GM12878 (cell line): Measurements from ENCODE around the gene PKP4. TPM values are rescaled to one million over a fixed set of nuclear protein-coding genes. Genes with fewer than 3 reads are reported as not detected.

Source experiments
- ATAC-seq: fragments of 200-7000 bp; cut with Tn5 transposase; 3 replicates; pipeline ENCODE4 v1.9.1; 2020; ENCODE audit warnings: mild to moderate bottlenecking, moderate library complexity
- BruUV-seq: library from RNA; stranded (reverse); fragments of 400-500 nt; replicated peaks from 2 replicates; lab custom pipeline; 2021; lab: Mats Ljungman, UMichigan
- CTCF ChIA-PET: fragments of 300-600 bp; sonication (Branson Sonifier 250); formaldehyde crosslinking; extraction: SDS; loops from one replicate; lab custom pipeline; 2021; ENCODE audit warnings: inconsistent platforms; lab: Yijun Ruan, JAX
- POLR2A ChIA-PET: fragments of 350-600 bp; formaldehyde crosslinking; extraction: SDS; loops from one replicate; lab custom pipeline; 2021; ENCODE audit warnings: inconsistent platforms; lab: Charles Lee
- RAD21 ChIA-PET: fragments of 300-600 bp; sonication (Branson Sonifier 250); formaldehyde crosslinking; loops from one replicate; lab custom pipeline; 2023; ENCODE audit warnings: antibody characterized with exemption; ENCODE audit not compliant: unreplicated experiment; lab: Charles Lee
- SMC1A ChIA-PET: fragments of 300-600 bp; sonication (Branson Sonifier 250); formaldehyde crosslinking; loops from one replicate; lab custom pipeline; 2023; ENCODE audit not compliant: unreplicated experiment, uncharacterized antibody; lab: Charles Lee
- DNase-seq: peaks from one replicate; pipeline ENCODE4 v3.0.0-alpha.2; 2011; ENCODE audit warnings: low read depth, low spot score
- FAIRE-seq: peaks from 3 replicates; lab custom pipeline; 2011; peaks lifted over from hg19 to GRCh38; lab: Jason Lieb, UNC
- H2AFZ ChIP-seq: 2 replicates; pipeline ENCODE4 v1.6.0; 2011; ENCODE audit warnings: low read depth, low read length, control low read depth; ENCODE audit not compliant: control insufficient read depth
- H3K27ac ChIP-seq: 2 replicates; pipeline ENCODE4 v1.5.1; 2011; ENCODE audit warnings: control low read depth; ENCODE audit not compliant: control insufficient read depth, insufficient read depth
- H3K27me3 ChIP-seq, 2 experiments: replicated peaks in 1 of 2; 2 replicates each; pipeline versions ENCODE4 v1.6.0 to v1.6.1; 2011; ENCODE audit warnings: low read length in 1 of 2; ENCODE audit not compliant: control insufficient read depth in 2 of 2, insufficient read depth in 2 of 2
- H3K36me3 ChIP-seq, 2 experiments: 2 replicates each; pipeline ENCODE4 v1.5.1; 2011; ENCODE audit warnings: low read length in 1 of 2; ENCODE audit not compliant: control insufficient read depth in 2 of 2, insufficient read depth in 2 of 2
- H3K4me1 ChIP-seq: 2 replicates; pipeline ENCODE4 v1.6.1; 2011; ENCODE audit warnings: mild to moderate bottlenecking, low read length, moderate library complexity, mixed read lengths; ENCODE audit not compliant: control insufficient read depth, insufficient read depth
- H3K4me2 ChIP-seq: 2 replicates; pipeline ENCODE4 v1.6.0; 2011; ENCODE audit warnings: control low read depth; ENCODE audit not compliant: control insufficient read depth, insufficient read depth
- H3K4me3 ChIP-seq: fragments of 200-600 bp; sonication (generic); 2 replicates; pipeline ENCODE4 v1.5.1; 2016
- H3K79me2 ChIP-seq: 2 replicates; pipeline ENCODE4 v1.6.0; 2011; ENCODE audit warnings: low read length; ENCODE audit not compliant: control insufficient read depth, insufficient read depth
- H3K9ac ChIP-seq: 2 replicates; pipeline ENCODE4 v1.8.0; 2011; ENCODE audit warnings: low read length, control low read depth, mixed read lengths; ENCODE audit not compliant: control insufficient read depth, insufficient read depth
- H3K9me3 ChIP-seq: replicated peaks from 3 replicates; pipeline ENCODE4 v1.5.1; 2011; ENCODE audit warnings: mild to moderate bottlenecking, low read length; ENCODE audit not compliant: control insufficient read depth, insufficient read depth
- H4K20me1 ChIP-seq: 2 replicates; pipeline ENCODE4 v1.6.0; 2011; ENCODE audit not compliant: control insufficient read depth, insufficient read depth
- REST ChIP-seq: IDR thresholded peaks from 2 replicates; pipeline ENCODE4 v1.6.1; 2012; ENCODE audit warnings: mild to moderate bottlenecking, low read depth, low read length
- RUNX3 ChIP-seq: IDR thresholded peaks from 2 replicates; pipeline ENCODE4 v1.6.1; 2012; ENCODE audit warnings: low read length, inconsistent platforms
- SPI1 ChIP-seq: IDR thresholded peaks from 2 replicates; pipeline ENCODE4 v1.6.1; 2011; ENCODE audit warnings: low read depth, mild to moderate bottlenecking, low read length, moderate library complexity, borderline replicate concordance; ENCODE audit not compliant: insufficient read depth
- USF1 ChIP-seq: IDR thresholded peaks from 2 replicates; pipeline ENCODE4 v1.6.1; 2011; ENCODE audit warnings: borderline replicate concordance, low read depth, mild to moderate bottlenecking, moderate library complexity, mixed read lengths, low read length; ENCODE audit not compliant: insufficient read depth; ENCODE audit errors: extremely low read length
- ZNF24 ChIP-seq: fragments of 450-650 bp; IDR thresholded peaks from 2 replicates; pipeline ENCODE4 v1.6.1; 2017; ENCODE audit warnings: antibody characterized with exemption, mild to moderate bottlenecking
- WGBS: methylation state at CpG from one replicate; pipeline ENCODE4 v1.1.6; 2016; ENCODE audit warnings: low lambda C conversion rate; ENCODE audit not compliant: insufficient replicate concordance, insufficient coverage; ENCODE audit errors: missing lambda C conversion rate; 5-methylcytosine and 5-hydroxymethylcytosine counted together
- in situ Hi-C: fragments of 300-500 bp; cut with MboI; formaldehyde crosslinking; loops from 9 replicates; pipeline ENCODE4 v1.14.3; 2018; ENCODE audit warnings: mixed read lengths
- intact Hi-C: fragments of 100-400 bp; cut with micrococcal nuclease; formaldehyde crosslinking; loops from one replicate; pipeline ENCODE4 v1.14.2; 2022; ENCODE audit not compliant: unreplicated experiment
- polyA plus RNA-seq, 11 experiments: library from polyadenylated mRNA; depleted of rRNA in 4 of 11; unstranded in 6 of 11; stranded (reverse) in 5 of 11; fragments of >200 nt; fragmentation: Nextera tagmentation in 4 of 11; fragmentation: Illumina TruSeq in 1 of 11; extraction: Ambion mirVana in 4 of 11; extraction: Trizol in 1 of 11; gene quantifications; 1 replicate in 1 of 11; 2 replicates in 10 of 11; pipeline versions ENCODE4 v1.2.1 to v1.2.3, GENCODE V29; 2011 to 2016; ENCODE audit warnings: inconsistent platforms in 2 of 11, missing spikeins in 2 of 11, low read depth in 1 of 11
- total RNA-seq, 4 experiments: library from RNA; depleted of rRNA in 3 of 4; stranded (reverse); fragments of >200 nt in 3 of 4; fragmentation: Illumina TruSeq in 1 of 4; extraction: Trizol in 1 of 4; gene quantifications; 2 replicates each; pipeline versions ENCODE4 v1.2.1 to v1.2.3, GENCODE V29; 2013 to 2021
- TF ChIP-seq, protein P1 (sequence below): fragments of 450-650 bp; IDR thresholded peaks from 2 replicates; pipeline ENCODE4 v1.6.1; 2018; ENCODE audit warnings: mild to moderate bottlenecking, low read depth, moderate library complexity; ENCODE audit not compliant: partially characterized antibody

The PKP4 gene
- total and polyA plus RNA-seq, 10 of the 15 experiments (the other 5 are each of a cell fraction or from before 2014, with no cell fraction given) = 4.8 to 35.8 (median 17.7) TPM

DNA sequence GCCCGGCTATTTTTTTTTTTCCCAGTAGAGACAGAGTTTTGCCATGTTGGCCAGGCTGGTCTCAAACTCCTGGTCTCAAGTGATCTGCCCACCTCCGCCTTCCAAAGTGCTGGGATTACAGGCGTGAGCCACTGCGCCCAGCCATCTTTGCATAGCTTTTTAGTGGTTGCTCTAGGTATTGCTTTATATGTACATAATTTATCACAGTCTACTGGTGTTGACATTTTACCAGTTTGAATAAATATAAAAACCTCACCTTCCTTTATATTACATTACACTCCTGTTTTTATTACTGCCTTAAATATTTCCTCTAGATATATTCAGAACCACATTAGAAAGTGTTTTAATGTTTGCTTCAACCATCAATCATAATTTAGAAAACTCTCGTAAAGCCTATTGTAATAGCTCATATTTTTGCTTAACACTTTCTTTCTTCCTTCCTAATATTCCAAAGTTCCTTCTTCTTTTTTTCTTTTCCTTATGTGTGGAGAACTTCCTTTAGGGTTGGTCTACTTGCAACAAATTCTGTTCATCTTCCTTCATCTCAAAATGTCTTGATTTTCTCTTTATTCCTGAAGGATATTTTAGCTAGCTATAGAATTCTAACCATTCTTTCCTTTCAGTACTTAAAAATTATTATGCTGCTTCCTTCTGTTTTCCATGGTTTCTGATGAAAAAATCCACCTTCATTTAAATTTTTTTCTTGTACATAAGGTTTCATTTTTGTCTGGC is 256.2 kb downstream of the PKP4 start:
- Histone ChIP-seq H3K9me3 (no peaks in the 10 kb centered on the region; the same call in 2 of the 3 replicates), H2AFZ (no peak overlapping the region), H3K4me1 (no peaks in the 10 kb centered on the region), H4K20me1 (no peaks in the 10 kb centered on the region), H3K4me2 (no peak overlapping the region), H3K27me3 (no peaks in the 10 kb centered on the region), H3K36me3 (no peaks in the 10 kb centered on the region), H3K79me2 (no peaks in the 10 kb centered on the region), H3K27ac (no peak overlapping the region), H3K9ac (no peak overlapping the region), H3K4me3 (no peak overlapping the region)
- ChIA-PET POLR2A (interaction anchor here (0.6 kb wide), 1 partner anchor 29 kb away, joined by 3 read pairs; no protein-coding TSS in a partner anchor), SMC1A (interaction anchor here (0.6 kb wide), 1 partner anchor 273 kb away, joined by 3 read pairs; no protein-coding TSS in a partner anchor), CTCF (interaction anchor here (0.7 to 1.3 kb wide), 3 partner anchors 10 to 172 kb away, joined by 3 to 4 read pairs (median 3); no protein-coding TSS in a partner anchor), RAD21 (no interaction called here)
- FAIRE-seq = no peak
- no TSS peak for BruUV-seq
- ATAC-seq = no peak
- intact Hi-C loops = no loop called here
- TF ChIP-seq, protein P1, sequence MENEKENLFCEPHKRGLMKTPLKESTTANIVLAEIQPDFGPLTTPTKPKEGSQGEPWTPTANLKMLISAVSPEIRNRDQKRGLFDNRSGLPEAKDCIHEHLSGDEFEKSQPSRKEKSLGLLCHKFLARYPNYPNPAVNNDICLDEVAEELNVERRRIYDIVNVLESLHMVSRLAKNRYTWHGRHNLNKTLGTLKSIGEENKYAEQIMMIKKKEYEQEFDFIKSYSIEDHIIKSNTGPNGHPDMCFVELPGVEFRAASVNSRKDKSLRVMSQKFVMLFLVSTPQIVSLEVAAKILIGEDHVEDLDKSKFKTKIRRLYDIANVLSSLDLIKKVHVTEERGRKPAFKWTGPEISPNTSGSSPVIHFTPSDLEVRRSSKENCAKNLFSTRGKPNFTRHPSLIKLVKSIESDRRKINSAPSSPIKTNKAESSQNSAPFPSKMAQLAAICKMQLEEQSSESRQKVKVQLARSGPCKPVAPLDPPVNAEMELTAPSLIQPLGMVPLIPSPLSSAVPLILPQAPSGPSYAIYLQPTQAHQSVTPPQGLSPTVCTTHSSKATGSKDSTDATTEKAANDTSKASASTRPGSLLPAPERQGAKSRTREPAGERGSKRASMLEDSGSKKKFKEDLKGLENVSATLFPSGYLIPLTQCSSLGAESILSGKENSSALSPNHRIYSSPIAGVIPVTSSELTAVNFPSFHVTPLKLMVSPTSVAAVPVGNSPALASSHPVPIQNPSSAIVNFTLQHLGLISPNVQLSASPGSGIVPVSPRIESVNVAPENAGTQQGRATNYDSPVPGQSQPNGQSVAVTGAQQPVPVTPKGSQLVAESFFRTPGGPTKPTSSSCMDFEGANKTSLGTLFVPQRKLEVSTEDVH = no peak
- TF ChIP-seq REST (no peak), SPI1 (no peak), RUNX3 (no peak), USF1 (no peak), ZNF24 (no peak)
- 30% methylated on average over 5 of the region's 5 CpGs for WGBS
- in situ Hi-C loops = no loop called here
- no peak for DNase-seq
